ENCODE data around the gene FAM156A. TPM values are rescaled to one million over a fixed set of nuclear protein-coding genes. Genes with fewer than 3 reads are reported as not detected.

The FAM156A gene
- total and polyA plus RNA-seq, 2 of the 8 experiments (the other 6 are each of a cell fraction or from before 2014, with no cell fraction given) = 11.7 to 13.6 TPM

- no peak overlapping the region for H3K9ac ChIP-seq (replicated peaks in 1 of 4; ENCODE audit: extremely low read depth in 1 of 4, low read depth in 3 of 4, low read length in 3 of 4)
- H2AK5ac ChIP-seq (ENCODE audit: low read depth, low read length) = no peak overlapping the region
- no peaks in the 10 kb centered on the region for H3K79me1 ChIP-seq (ENCODE audit: low read depth, low read length)
- no peaks in the 10 kb centered on the region for H3K36me3 ChIP-seq (ENCODE audit: control insufficient read depth in 2 of 4, insufficient read depth in 4 of 4, low read length in 3 of 4)
- H3K4me2 ChIP-seq (ENCODE audit: insufficient read depth in 1 of 2, low read depth in 2 of 2, low read length in 2 of 2) = no peak overlapping the region
- H2BK20ac ChIP-seq (ENCODE audit: low read length) = no peak overlapping the region
- H2AFZ ChIP-seq (ENCODE audit: low read length) = no peak overlapping the region
- no peak overlapping the region for H3K56ac ChIP-seq (replicated peaks; ENCODE audit: insufficient read length, low read depth, low read length)
- H4K20me1 ChIP-seq (replicated peaks in 1 of 2; ENCODE audit: control insufficient read depth in 1 of 2, insufficient read depth in 2 of 2, low read length in 2 of 2) = no peaks in the 10 kb centered on the region
- no peaks in the 10 kb centered on the region for H3K27me3 ChIP-seq (replicated peaks in 1 of 4; ENCODE audit: control insufficient read depth in 3 of 4, extremely low read depth in 1 of 4, insufficient read depth in 3 of 4, low read length in 3 of 4)
- no peaks in the 10 kb centered on the region for H3K23me2 ChIP-seq (ENCODE audit: low read depth, low read length)
- H3K27ac ChIP-seq (ENCODE audit: low read depth, low read length) = no peak overlapping the region
- ChIA-PET CTCF (ENCODE audit: partially characterized antibody) (interaction anchor here (1.3 to 2.6 kb wide), 2 partner anchors 9 to 12 kb away, joined by 6 to 12 read pairs; no protein-coding TSS in a partner anchor), POLR2A (ENCODE audit: partially characterized antibody) (no interaction called here)
- no peaks in the 10 kb centered on the region for H3K9me3 ChIP-seq (ENCODE audit: insufficient read depth in 2 of 2, low read depth in 1 of 2, low read length in 1 of 2)
- WGBS, 2 experiments (ENCODE audit: extremely low coverage in 1 of 2, insufficient coverage in 1 of 2, insufficient read length in 1 of 2, insufficient replicate concordance in 2 of 2, low coverage in 1 of 2, low lambda C conversion rate in 2 of 2, missing lambda C conversion rate in 1 of 2) = 85% methylated on average over 2 of the region's 2 CpGs; no CpG with 5 or more reads in 1 of the 2 experiments
- H3K4me1 ChIP-seq (replicated peaks in 1 of 4; ENCODE audit: control insufficient read depth in 3 of 4, insufficient read depth in 4 of 4, low read length in 3 of 4) = peaks cover 0 to 5% (median 0%) of the 10 kb centered on the region in 4 experiments; a peak in 1 of 7 replicates
- no peak for DNase-seq (ENCODE audit: low read depth in 1 of 2, low spot score in 2 of 2)
- H3K18ac ChIP-seq (ENCODE audit: extremely low read depth, low read length) = no peak overlapping the region
- no peak for FAIRE-seq
- no peak overlapping the region for H4K91ac ChIP-seq (replicated peaks; ENCODE audit: insufficient read length, low read length)
- H4K5ac ChIP-seq (ENCODE audit: insufficient read length, low read depth, low read length) = no peak overlapping the region
- no peak overlapping the region for H3K23ac ChIP-seq (ENCODE audit: insufficient read length)
- H2BK120ac ChIP-seq (replicated peaks; ENCODE audit: low read depth, low read length) = no peak overlapping the region
- no peak overlapping the region for H3K14ac ChIP-seq (ENCODE audit: insufficient read length)
- H3K4me3 ChIP-seq (ENCODE audit: extremely low read depth in 1 of 4, insufficient read depth in 2 of 4, low read depth in 3 of 4, low read length in 4 of 4) = no peak overlapping the region
- H4K8ac ChIP-seq (ENCODE audit: extremely low read depth, insufficient read depth, low read length) = no peak overlapping the region
- H2BK12ac ChIP-seq (ENCODE audit: low read depth, low read length) = no peak overlapping the region
- H2BK15ac ChIP-seq (ENCODE audit: low read length) = no peak overlapping the region
- H3K79me2 ChIP-seq (ENCODE audit: control insufficient read depth in 1 of 2, insufficient read depth in 2 of 2, low read length in 2 of 2) = no peaks in the 10 kb centered on the region; a peak in 1 of 4 replicates
- no peak overlapping the region for H2BK5ac ChIP-seq (ENCODE audit: low read depth, low read length)
- H3K4ac ChIP-seq (replicated peaks; ENCODE audit: insufficient read length, low read depth, low read length) = no peak overlapping the region
Observed at GRCh38 chrX:52977953-52978352, 19.6 kb upstream of the FAM156A start.
